IMR-90 (cell line): ENCODE data around the gene ELFN1. TPM values are rescaled to one million over a fixed set of nuclear protein-coding genes. Genes with fewer than 3 reads are reported as not detected.
A peak's percentile ranks its signal among the peaks of the same experiment; 100 is the strongest.

ENCODE experiments used
- ATAC-seq: fragments of 200-7000 bp; cut with Tn5 transposase; 2 replicates; pipeline ENCODE4 v1.9.1; 2020; ENCODE audit warnings: low read depth, mild to moderate bottlenecking, moderate library complexity
- BruUV-seq: library from RNA; stranded (reverse); fragments of 400-500 nt; replicated peaks from 2 replicates; lab custom pipeline; 2021; lab: Mats Ljungman, UMichigan
- CTCF ChIA-PET: fragments of 300-600 bp; formaldehyde crosslinking; extraction: SDS; loops from one replicate; lab custom pipeline; 2021; ENCODE audit warnings: antibody characterized with exemption; lab: Yijun Ruan, JAX
- POLR2A ChIA-PET: fragments of 300-600 bp; sonication (Branson Sonifier 250); formaldehyde crosslinking; loops from one replicate; lab custom pipeline; 2022; ENCODE audit warnings: antibody characterized with exemption; ENCODE audit not compliant: unreplicated experiment; lab: Charles Lee
- DNase-seq: peaks from one replicate; pipeline ENCODE4 v3.0.0; 2013
- H2AFZ ChIP-seq: replicated peaks from 2 replicates; pipeline ENCODE3; 2013; ENCODE audit warnings: low read length, mild to moderate bottlenecking; ENCODE audit not compliant: poor library complexity
- H2AK5ac ChIP-seq: 2 replicates; pipeline ENCODE4 v1.6.1; 2013; ENCODE audit warnings: low read depth, low read length, inconsistent platforms
- H2AK9ac ChIP-seq: replicated peaks from 2 replicates; pipeline ENCODE3; 2013; ENCODE audit warnings: mild to moderate bottlenecking, low read depth, low read length, moderate library complexity; ENCODE audit not compliant: poor library complexity
- H2BK120ac ChIP-seq: 2 replicates; pipeline ENCODE4 v1.6.1; 2013; ENCODE audit warnings: low read depth, low read length, inconsistent platforms
- H2BK15ac ChIP-seq: 3 replicates; pipeline ENCODE4 v1.6.1; 2013; ENCODE audit warnings: low read depth, low read length, inconsistent platforms
- H2BK20ac ChIP-seq: 2 replicates; pipeline ENCODE4 v1.6.1; 2013; ENCODE audit warnings: low read depth, mild to moderate bottlenecking, inconsistent platforms, low read length, moderate library complexity
- H2BK5ac ChIP-seq: 2 replicates; pipeline ENCODE4 v1.6.1; 2013; ENCODE audit warnings: mild to moderate bottlenecking, low read depth, low read length, inconsistent platforms; ENCODE audit not compliant: poor library complexity, severe bottlenecking
- H3K14ac ChIP-seq: replicated peaks from 2 replicates; pipeline ENCODE4 v1.6.1; 2013; ENCODE audit warnings: low read depth, low read length, inconsistent platforms
- H3K18ac ChIP-seq: 2 replicates; pipeline ENCODE4 v1.6.1; 2013; ENCODE audit warnings: low read depth, low read length, control low read depth
- H3K23ac ChIP-seq: 2 replicates; pipeline ENCODE4 v1.6.1; 2013; ENCODE audit warnings: low read depth, low read length, inconsistent platforms
- H3K27ac ChIP-seq: 2 replicates; pipeline ENCODE4 v1.5.1; 2013; ENCODE audit warnings: mild to moderate bottlenecking, control low read depth, low read length; ENCODE audit not compliant: insufficient read depth
- H3K27me3 ChIP-seq: 2 replicates; pipeline ENCODE4 v1.6.1; 2013; ENCODE audit warnings: low read length; ENCODE audit not compliant: control insufficient read depth, insufficient read depth
- H3K36me3 ChIP-seq: 2 replicates; pipeline ENCODE4 v1.6.1; 2013; ENCODE audit warnings: low read length, mixed read lengths; ENCODE audit not compliant: control insufficient read depth, insufficient read depth
- H3K4ac ChIP-seq: 2 replicates; pipeline ENCODE4 v1.6.1; 2013; ENCODE audit warnings: low read depth, low read length, inconsistent platforms
- H3K4me1 ChIP-seq: 2 replicates; pipeline ENCODE4 v1.6.1; 2013; ENCODE audit warnings: low read length, mixed read lengths; ENCODE audit not compliant: control insufficient read depth, insufficient read depth
- H3K4me2 ChIP-seq: 2 replicates; pipeline ENCODE4 v1.6.1; 2013; ENCODE audit warnings: low read depth, mild to moderate bottlenecking, control low read depth, low read length, moderate library complexity
- H3K4me3 ChIP-seq: 2 replicates; pipeline ENCODE4 v1.5.1; 2013; ENCODE audit warnings: low read depth, mild to moderate bottlenecking, control low read depth, low read length, moderate library complexity; ENCODE audit not compliant: insufficient read depth
- H3K56ac ChIP-seq: 2 replicates; pipeline ENCODE4 v1.6.1; 2013; ENCODE audit warnings: low read length, inconsistent platforms; ENCODE audit not compliant: insufficient read depth; ENCODE audit errors: extremely low read depth
- H3K79me1 ChIP-seq, 2 experiments: 2 replicates each; pipeline ENCODE4 v1.6.1; 2013; ENCODE audit warnings: low read length in 2 of 2, inconsistent platforms in 1 of 2, low read depth in 1 of 2
- H3K9ac ChIP-seq: 2 replicates; pipeline ENCODE4 v1.6.1; 2013; ENCODE audit warnings: low read depth, low read length, control low read depth
- H3K9me1 ChIP-seq: 2 replicates; pipeline ENCODE4 v1.6.1; 2013; ENCODE audit warnings: low read length, inconsistent platforms; ENCODE audit not compliant: insufficient read depth
- H3K9me3 ChIP-seq: 2 replicates; pipeline ENCODE4 v1.6.1; 2013; ENCODE audit warnings: low read length; ENCODE audit not compliant: control insufficient read depth, insufficient read depth
- H4K20me1 ChIP-seq: 2 replicates; pipeline ENCODE4 v1.6.1; 2013; ENCODE audit warnings: low read length, inconsistent platforms; ENCODE audit not compliant: insufficient read depth
- H4K5ac ChIP-seq: 2 replicates; pipeline ENCODE4 v1.6.1; 2013; ENCODE audit warnings: mild to moderate bottlenecking, low read depth, low read length, control low read depth
- H4K8ac ChIP-seq, 2 experiments: 2 replicates each; pipeline ENCODE4 v1.6.1; 2013; ENCODE audit warnings: low read depth in 2 of 2, low read length in 2 of 2, control low read depth in 1 of 2, inconsistent platforms in 1 of 2
- H4K91ac ChIP-seq: 2 replicates; pipeline ENCODE4 v1.6.1; 2013; ENCODE audit warnings: low read depth, low read length, inconsistent platforms; ENCODE audit not compliant: insufficient read depth
- BHLHE40 ChIP-seq: fragments of 150-350 bp; IDR thresholded peaks from 2 replicates; pipeline ENCODE4 v1.6.1; 2016; ENCODE audit warnings: mild to moderate bottlenecking, low read depth, low read length
- FOS ChIP-seq: fragments of 150-350 bp; IDR thresholded peaks from 2 replicates; pipeline ENCODE4 v1.6.1; 2016; ENCODE audit warnings: low read depth, low read length
- MAFK ChIP-seq: IDR thresholded peaks from 2 replicates; pipeline ENCODE4 v1.6.1; 2012; ENCODE audit warnings: low read depth, low read length, improper control_type of control experiment
- MAZ ChIP-seq: IDR thresholded peaks from 2 replicates; pipeline ENCODE4 v1.6.1; 2012; ENCODE audit warnings: low read depth, mild to moderate bottlenecking, low read length, improper control_type of control experiment, moderate library complexity, borderline replicate concordance
- MXI1 ChIP-seq: IDR thresholded peaks from 2 replicates; pipeline ENCODE4 v1.6.1; 2012; ENCODE audit warnings: low read depth, mild to moderate bottlenecking, low read length, moderate library complexity, borderline replicate concordance
- RAD21 ChIP-seq: IDR thresholded peaks from 2 replicates; pipeline ENCODE4 v1.6.1; 2012; ENCODE audit warnings: low read length, improper control_type of control experiment
- RFX5 ChIP-seq: IDR thresholded peaks from 2 replicates; pipeline ENCODE4 v1.8.0; 2012; ENCODE audit warnings: low read depth, mild to moderate bottlenecking, low read length, moderate library complexity
- SMC3 ChIP-seq: fragments of 150-350 bp; IDR thresholded peaks from 2 replicates; pipeline ENCODE4 v1.6.1; 2016; ENCODE audit warnings: low read depth, mild to moderate bottlenecking, antibody characterized with exemption, low read length, moderate library complexity
- USF2 ChIP-seq: fragments of 150-350 bp; IDR thresholded peaks from 2 replicates; pipeline ENCODE4 v1.6.1; 2017; ENCODE audit warnings: mild to moderate bottlenecking, antibody characterized with exemption, low read length, low read depth
- WGBS, 2 experiments: methylation state at CpG; one replicate each; pipeline versions ENCODE4 v1.1.5 to v1.1.7; 2013; ENCODE audit warnings: missing lambda C conversion rate in 2 of 2; ENCODE audit not compliant: insufficient read length in 1 of 2; ENCODE audit errors: extremely low coverage in 2 of 2; 5-methylcytosine and 5-hydroxymethylcytosine counted together
- dilution Hi-C: fragments of 300-500 bp; cut with HindIII; formaldehyde crosslinking; loops from one replicate; pipeline ENCODE4 v1.14.3; 2018; ENCODE audit warnings: low sequenced_read_pairs; ENCODE audit not compliant: unreplicated experiment
- in situ Hi-C: fragments of 300-500 bp; cut with MboI; formaldehyde crosslinking; loops from 3 replicates; pipeline ENCODE4 v1.14.3; 2019; ENCODE audit warnings: low sequenced_read_pairs, inconsistent platforms, mixed read lengths
- intact Hi-C: fragments of 100-400 bp; cut with micrococcal nuclease; formaldehyde crosslinking; loops from 2 replicates; pipeline ENCODE4 v1.10.0; 2022
- polyA plus RNA-seq, 3 experiments: library from polyadenylated mRNA; depleted of rRNA; stranded (reverse); fragments of >200 nt; gene quantifications; 2 replicates each; pipeline ENCODE4 v1.2.3, GENCODE V29; 2012; ENCODE audit warnings: low replicate concordance in 1 of 3
- total RNA-seq: library from RNA; depleted of rRNA; stranded (reverse); fragments of >200 nt; gene quantifications from 2 replicates; pipeline ENCODE4 v1.2.3, GENCODE V29; 2012

ELFN1 gene
- total and polyA plus RNA-seq, 2 of the 4 experiments (the other 2 are of a cell fraction): 1.6 to 5.2 TPM

GRCh38 chr7:1645476-1645875 lies 24.6 kb upstream of the ELFN1 start:
- dilution Hi-C loops: no loop called here
- BruUV-seq: no TSS peak
- CTCF ChIA-PET: no interaction called here

More at GRCh38 chr7:1645476-1645875, 24.6 kb upstream of the ELFN1 start:
- ATAC-seq: no peak
- Histone ChIP-seq H3K9me1 (no peaks in the 10 kb centered on the region), H2AK5ac (no peak overlapping the region), H3K79me1 (no peaks in the 10 kb centered on the region), H4K8ac (no peak overlapping the region), H2AK9ac (no peak overlapping the region), H4K20me1 (no peaks in the 10 kb centered on the region), H3K14ac (no peak overlapping the region), H2BK5ac (no peak overlapping the region), H2BK120ac (no peak overlapping the region), H3K4me3 (no peak overlapping the region), H3K27ac (no peak overlapping the region), H3K9ac (no peak overlapping the region), H4K5ac (no peak overlapping the region), H3K36me3 (no peaks in the 10 kb centered on the region), H4K91ac (no peak overlapping the region), H2BK15ac (no peak overlapping the region), H3K23ac (no peak overlapping the region), H3K4me2 (no peak overlapping the region), H3K9me3 (no peaks in the 10 kb centered on the region), H3K27me3 (peaks cover 67% of the 10 kb centered on the region), H2BK20ac (no peak overlapping the region), H3K18ac (no peak overlapping the region), H3K4me1 (no peaks in the 10 kb centered on the region), H3K4ac (no peak overlapping the region), H3K56ac (no peak overlapping the region), H2AFZ (peak overlapping the region; percentile 5)
- intact Hi-C loops (no loop called here), in situ Hi-C loops (no loop called here)
- TF ChIP-seq MAZ (no peak), RAD21 (no peak), USF2 (no peak), SMC3 (no peak), RFX5 (no peak), MAFK (no peak), FOS (no peak), BHLHE40 (no peak), MXI1 (no peak)
- no peak for DNase-seq
- POLR2A ChIA-PET: no interaction called here
- 81% methylated on average over 9 of the region's 13 CpGs; no CpG with 5 or more reads in 1 of the 2 experiments for WGBS, 2 experiments
